ENCODE measurements around the gene GPR146.

The GPR146 gene

DNA sequence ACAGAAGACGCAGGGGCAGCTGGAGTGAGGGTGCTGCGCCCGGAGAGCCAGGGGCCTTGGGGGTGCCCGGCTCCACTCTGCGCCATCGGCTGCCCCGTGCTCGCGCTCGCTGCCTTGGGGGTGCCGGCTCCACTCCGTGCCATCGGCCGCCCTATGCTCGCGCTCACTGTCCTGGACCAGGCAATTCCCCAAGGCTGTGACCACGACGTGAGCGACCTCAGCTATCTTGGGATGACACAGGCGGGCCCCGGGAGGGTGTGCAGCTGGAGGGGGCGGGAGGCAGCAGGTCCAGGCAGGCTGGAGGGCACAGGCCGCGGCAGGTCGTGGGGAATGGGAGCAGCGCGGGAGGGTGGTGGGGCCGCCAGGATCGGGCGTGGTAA, 31.6 kb upstream of the GPR146 start:
- TF ChIP-seq, protein P1, sequence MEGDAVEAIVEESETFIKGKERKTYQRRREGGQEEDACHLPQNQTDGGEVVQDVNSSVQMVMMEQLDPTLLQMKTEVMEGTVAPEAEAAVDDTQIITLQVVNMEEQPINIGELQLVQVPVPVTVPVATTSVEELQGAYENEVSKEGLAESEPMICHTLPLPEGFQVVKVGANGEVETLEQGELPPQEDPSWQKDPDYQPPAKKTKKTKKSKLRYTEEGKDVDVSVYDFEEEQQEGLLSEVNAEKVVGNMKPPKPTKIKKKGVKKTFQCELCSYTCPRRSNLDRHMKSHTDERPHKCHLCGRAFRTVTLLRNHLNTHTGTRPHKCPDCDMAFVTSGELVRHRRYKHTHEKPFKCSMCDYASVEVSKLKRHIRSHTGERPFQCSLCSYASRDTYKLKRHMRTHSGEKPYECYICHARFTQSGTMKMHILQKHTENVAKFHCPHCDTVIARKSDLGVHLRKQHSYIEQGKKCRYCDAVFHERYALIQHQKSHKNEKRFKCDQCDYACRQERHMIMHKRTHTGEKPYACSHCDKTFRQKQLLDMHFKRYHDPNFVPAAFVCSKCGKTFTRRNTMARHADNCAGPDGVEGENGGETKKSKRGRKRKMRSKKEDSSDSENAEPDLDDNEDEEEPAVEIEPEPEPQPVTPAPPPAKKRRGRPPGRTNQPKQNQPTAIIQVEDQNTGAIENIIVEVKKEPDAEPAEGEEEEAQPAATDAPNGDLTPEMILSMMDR (IDR thresholded peaks at IDR 0.05; ENCODE audit: control insufficient read depth, extremely low read depth, insufficient read depth), result no peak

GRCh38 chr7:1013581-1013980, 30.8 kb upstream of the GPR146 start:
- no peak for DNase-seq (ENCODE audit: low read depth)
- no peak overlapping the region for H3K4me3 ChIP-seq (ENCODE audit: low read depth, low read length)
- TF ChIP-seq, protein P1 (IDR thresholded peaks at IDR 0.05; ENCODE audit: control insufficient read depth, extremely low read depth, insufficient read depth), result no peak

More for the DNA sequence above, 31.6 kb upstream of the GPR146 start:
- no peak for DNase-seq (ENCODE audit: low read depth)
- H3K4me3 ChIP-seq (ENCODE audit: low read depth, low read length), result no peak overlapping the region

DNA sequence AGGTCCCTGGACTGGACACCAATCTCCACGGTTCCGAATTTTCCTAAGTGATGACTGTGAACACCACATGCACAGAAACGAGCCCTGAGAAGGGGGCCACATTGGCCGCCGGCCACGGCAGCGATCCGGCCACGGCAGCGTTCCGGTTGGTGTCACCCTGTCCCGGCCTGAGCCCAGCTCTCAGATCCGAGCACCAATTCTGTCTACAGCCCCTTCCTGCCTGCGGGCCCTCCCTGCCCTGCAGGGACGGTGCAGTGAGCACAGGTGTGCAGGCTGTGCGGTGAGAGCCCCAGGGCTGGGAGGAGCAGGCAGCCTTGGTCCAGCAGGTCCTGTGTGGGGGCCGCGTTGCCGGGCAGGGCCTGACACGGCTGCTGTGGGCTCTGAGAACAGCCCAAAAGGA, 29.7 kb upstream of the GPR146 start:
- TF ChIP-seq, protein P1 (IDR thresholded peaks at IDR 0.05; ENCODE audit: control insufficient read depth, extremely low read depth, insufficient read depth), result no peak
- H3K4me3 ChIP-seq (ENCODE audit: low read depth, low read length), result no peak overlapping the region

DNA sequence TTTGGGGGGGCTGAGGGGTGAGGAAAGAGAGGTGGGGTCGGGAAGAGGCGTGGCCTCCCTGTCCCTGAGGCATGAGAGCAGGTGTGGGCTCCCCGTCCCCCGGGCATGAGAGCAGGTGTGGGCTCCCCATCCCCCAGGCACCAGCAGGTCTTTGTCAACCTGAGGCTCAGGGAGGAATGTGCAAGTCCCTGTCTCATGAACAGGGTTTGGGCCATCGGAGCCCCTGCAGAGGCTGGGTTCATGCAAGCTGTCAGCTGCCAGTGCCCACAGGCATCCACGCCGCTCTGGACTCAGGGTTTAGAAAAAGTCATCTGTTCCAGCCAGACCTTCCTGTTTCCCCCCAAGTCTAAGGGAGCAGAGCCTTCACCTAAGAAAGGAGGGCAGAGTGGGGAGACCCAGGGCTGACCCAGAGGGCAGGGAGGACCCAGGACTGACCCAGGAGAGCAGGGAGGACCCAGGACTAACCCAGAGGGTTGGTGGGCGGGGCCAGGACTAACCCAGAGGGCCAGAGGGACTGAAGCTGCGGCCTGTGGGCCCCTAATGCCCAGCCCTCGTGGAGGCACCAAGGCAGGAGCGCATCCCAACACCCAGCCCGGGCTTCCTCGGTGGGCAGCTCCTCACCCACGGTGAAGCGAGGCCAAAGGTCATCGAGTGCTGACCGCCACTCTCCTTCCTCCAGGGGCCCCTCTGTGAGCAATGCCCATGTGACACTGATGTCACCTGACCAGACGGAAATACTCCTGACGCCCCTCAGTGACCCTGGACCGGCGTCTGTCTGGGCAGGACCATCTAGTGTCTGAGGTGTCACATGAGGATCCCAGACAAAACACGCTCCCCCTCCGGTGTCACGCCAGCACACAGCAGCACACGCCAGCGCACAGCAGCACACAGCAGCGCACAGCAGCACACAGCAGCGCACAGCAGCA, 28.9 kb upstream of the GPR146 start:
- no peak overlapping the region for H3K4me3 ChIP-seq (ENCODE audit: low read depth, low read length)
- TF ChIP-seq, protein P1 (IDR thresholded peaks at IDR 0.05; ENCODE audit: control insufficient read depth, extremely low read depth, insufficient read depth), result no peak
- DNase-seq (ENCODE audit: low read depth), result no peak

More for the DNA sequence above, 29.7 kb upstream of the GPR146 start:
- no peak for DNase-seq (ENCODE audit: low read depth)

DNA sequence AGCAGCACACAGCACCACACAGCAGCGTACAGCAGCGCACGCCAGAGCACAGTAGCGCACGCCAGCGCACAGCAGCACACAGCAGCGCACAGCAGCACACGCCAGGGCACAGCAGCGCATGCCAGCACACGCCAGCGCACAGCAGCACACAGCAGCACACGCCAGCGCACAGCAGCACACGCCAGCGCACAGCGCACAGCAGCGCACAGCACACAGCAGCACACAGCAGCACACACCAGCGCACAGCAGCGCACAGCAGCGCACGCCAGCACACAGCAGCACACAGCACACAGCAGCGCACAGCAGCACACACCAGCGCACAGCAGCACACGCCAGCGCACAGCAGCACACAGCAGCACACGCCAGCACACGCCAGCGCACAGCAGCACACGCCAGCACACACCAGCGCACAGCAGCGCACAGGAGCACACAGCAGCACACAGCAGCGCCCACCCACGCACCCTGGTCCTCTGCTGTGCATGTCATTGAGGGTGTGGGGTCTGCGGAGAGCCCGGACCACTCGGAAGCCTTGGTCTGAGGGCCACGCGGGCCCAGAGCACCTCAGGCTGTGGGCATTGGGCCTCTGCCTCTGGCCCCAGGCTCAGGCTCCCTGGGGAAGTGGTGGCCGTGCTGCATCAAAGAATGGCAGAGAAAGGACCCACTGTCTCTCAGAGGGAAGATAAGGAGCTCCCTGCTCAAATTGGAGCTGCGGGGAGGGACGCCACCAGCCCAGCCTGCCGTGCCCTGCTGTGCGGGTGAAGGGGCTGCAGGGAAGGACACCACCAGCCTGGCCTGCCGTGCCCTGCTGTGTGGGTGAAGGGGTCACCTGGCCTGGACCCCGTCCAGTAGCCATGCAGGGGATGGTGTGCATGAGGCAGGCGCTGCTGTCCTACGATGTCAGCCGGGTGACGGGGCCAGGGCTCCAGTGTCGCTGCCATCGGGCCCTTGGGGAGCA, 27.5 kb upstream of the GPR146 start:
- DNase-seq (ENCODE audit: low read depth), result no peak

DNA sequence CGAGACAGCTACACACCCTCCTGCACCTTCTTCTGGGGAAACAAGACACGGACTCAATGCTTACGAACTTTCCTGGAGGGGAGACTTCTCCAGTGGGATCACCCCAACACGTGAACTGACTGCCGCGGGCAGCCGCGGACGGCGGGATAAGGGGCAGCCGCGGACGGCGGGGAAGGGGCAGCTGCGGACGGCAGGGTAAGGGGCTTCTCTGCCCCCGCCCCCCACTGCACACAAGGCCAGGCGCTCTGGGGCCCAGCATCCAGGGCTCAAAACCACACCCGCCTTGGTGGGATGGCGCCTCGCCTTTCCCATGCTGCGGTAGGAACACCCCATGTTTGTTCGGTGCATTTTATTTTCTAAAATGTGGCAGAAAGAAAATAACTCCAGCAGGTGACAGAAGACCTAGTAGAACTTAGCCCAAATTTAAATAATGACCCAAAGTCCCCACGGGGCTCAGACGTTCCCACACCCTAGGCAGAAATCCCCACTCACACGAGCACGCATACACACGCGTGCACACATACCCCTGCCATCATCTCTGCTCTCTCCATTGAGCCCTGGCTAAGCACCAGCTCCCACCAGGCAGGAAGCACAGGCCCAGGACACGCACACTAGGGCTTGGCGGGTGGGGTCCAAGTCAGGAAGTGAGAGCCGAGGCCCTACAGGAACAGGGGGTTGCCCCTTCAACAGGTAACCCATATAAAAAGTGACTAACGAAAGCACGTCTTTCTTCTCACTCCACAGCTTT, 26.6 kb upstream of the GPR146 start:
- TF ChIP-seq, protein P1 (IDR thresholded peaks at IDR 0.05; ENCODE audit: control insufficient read depth, extremely low read depth, insufficient read depth), result no peak
- DNase-seq (ENCODE audit: low read depth), result no peak
- no peak overlapping the region for H3K4me3 ChIP-seq (ENCODE audit: low read depth, low read length)

More for the DNA sequence above, 27.5 kb upstream of the GPR146 start:
- TF ChIP-seq, protein P1 (IDR thresholded peaks at IDR 0.05; ENCODE audit: control insufficient read depth, extremely low read depth, insufficient read depth), result no peak
- H3K4me3 ChIP-seq (ENCODE audit: low read depth, low read length), result no peak overlapping the region
